Activated T-helper 2 cell treated with anti-CD3 and anti-CD28 coated beads, Interferon-gamma antibody, Interleukin-2, Interleukin-4, amounts not matched to agents 10 μg/mL and 5 μg/mL and 100 μg/mL, durations not matched to agents 14 hours and 24 hours and 36 hours (primary cell): ENCODE measurements around the gene RAD9A. TPM values are rescaled to one million over a fixed set of nuclear protein-coding genes. Genes with fewer than 3 reads are reported as not detected.

Experiments
- DNase-seq: peaks from one replicate; pipeline ENCODE4 v3.0.0; 2021; ENCODE audit warnings: low spot score
- H3K27ac Mint-ChIP-seq: one replicate; pipeline ENCODE4 v1.8.0; 2021; ENCODE audit warnings: mixed read lengths
- H3K27me3 Mint-ChIP-seq: one replicate; pipeline ENCODE4 v1.8.0; 2021; ENCODE audit warnings: low read depth, mixed read lengths
- H3K36me3 Mint-ChIP-seq: one replicate; pipeline ENCODE4 v1.8.0; 2021; ENCODE audit warnings: low read depth, mixed read lengths
- H3K4me1 Mint-ChIP-seq: one replicate; pipeline ENCODE4 v1.8.0; 2021; ENCODE audit warnings: low read depth, mixed read lengths
- H3K4me3 Mint-ChIP-seq: one replicate; pipeline ENCODE4 v1.8.0; 2021; ENCODE audit warnings: low read depth, mild to moderate bottlenecking, moderate library complexity, mixed read lengths
- H3K9me3 Mint-ChIP-seq: one replicate; pipeline ENCODE4 v1.8.0; 2021; ENCODE audit warnings: mixed read lengths
- intact Hi-C: fragments of 100-400 bp; cut with micrococcal nuclease; formaldehyde crosslinking; loops from one replicate; pipeline ENCODE4 v1.15.1; 2023
- total RNA-seq: library from RNA; stranded (reverse); gene quantifications from 2 replicates; pipeline ENCODE4 v1.2.3, GENCODE V29; 2022

The RAD9A gene
- 32.1 and 34.1 TPM in 2 replicates for total RNA-seq

DNA sequence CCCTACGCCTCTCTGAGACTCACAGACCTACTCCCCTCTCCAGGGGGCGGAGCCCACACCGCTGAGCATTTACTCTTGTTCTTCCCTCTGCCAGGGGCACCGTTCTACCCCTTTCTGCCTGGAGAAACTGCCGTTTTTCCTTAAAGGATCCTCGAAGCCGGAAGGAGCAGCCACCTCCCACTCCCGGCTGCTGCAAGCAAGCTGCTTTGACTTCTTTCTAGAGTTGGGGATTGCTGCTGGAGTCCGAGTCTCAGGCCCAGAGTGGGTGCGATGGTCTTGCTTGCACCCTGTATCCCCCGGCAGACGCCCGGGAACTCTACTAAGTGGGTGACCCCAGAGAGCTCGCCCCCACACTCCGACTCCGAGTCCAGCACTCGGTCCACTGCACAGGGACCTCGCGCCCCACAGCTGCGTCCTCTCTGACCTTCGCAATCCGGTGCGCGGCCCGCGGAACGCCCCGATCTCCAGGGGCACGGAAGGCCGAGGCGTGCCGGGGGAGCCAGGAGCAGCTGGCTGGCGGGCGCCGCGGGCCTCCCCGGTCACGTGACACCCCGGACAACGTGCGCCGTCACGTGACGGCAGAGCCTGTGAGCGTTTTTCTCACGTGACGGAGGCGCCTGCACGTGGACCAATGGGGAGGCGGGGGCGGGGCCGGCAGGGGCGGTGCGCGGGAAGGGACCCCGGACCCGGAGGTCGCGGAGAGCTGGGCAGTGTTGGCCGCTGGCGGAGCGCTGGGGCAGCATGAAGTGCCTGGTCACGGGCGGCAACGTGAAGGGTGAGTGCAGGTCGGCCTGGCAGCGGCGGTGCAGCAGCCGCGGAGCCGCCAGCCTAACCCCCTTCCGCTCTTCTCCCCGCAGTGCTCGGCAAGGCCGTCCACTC, at the start of gene RAD9A:
RAD9A (plus strand) TSS at position 683 of the 879 bp plus-strand sequence; CDS start at position 742, 59 bp downstream.
- Mint-ChIP-seq H3K4me3 (peak within 1 kb of the TSS; percentile 89), H3K27ac (peak within 1 kb of the TSS; percentile 52), H3K36me3 (peaks cover 20% of the 10 kb centered on the region), H3K9me3 (no peaks in the 10 kb centered on the region), H3K4me1 (peaks cover 27% of the 10 kb centered on the region), H3K27me3 (no peaks in the 10 kb centered on the region)
- intact Hi-C loops = loop anchor here (5.0 kb wide), 1 partner anchor 129 kb away; no protein-coding TSS in a partner anchor
- DNase-seq = peak; percentile 89

DNA sequence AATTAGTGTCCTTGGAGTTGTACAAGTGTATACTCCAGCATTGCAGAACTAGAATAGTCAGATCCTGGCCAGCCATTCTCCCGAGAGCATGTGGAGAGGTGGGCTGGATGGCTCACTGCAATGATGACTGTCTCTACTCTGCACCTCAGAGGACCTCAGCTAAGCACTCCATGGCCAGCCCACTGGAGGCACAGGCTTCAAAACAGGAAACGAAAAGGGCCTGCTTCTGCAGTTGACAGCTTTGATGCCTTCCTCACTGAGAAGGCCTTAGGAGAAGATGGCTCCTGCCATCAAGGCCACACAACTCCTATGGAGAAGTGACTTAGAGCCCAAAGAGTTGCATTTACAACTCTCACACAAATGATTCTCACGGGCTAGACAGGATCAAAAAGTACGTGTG, 47.5 kb upstream of the RAD9A start:
- intact Hi-C loops = no loop called here
- Mint-ChIP-seq H3K27me3 (no peaks in the 10 kb centered on the region), H3K36me3 (no peaks in the 10 kb centered on the region), H3K9me3 (no peaks in the 10 kb centered on the region), H3K4me3 (no peak overlapping the region), H3K27ac (peak overlapping the region; percentile 67), H3K4me1 (peaks cover 23% of the 10 kb centered on the region)
- no peak for DNase-seq

GRCh38 chr11:67345247-67345919, 46.4 kb upstream of the RAD9A start:
- H3K4me3 Mint-ChIP-seq = no peak overlapping the region
- H3K27ac Mint-ChIP-seq = peak overlapping the region; percentile 21
- no peaks in the 10 kb centered on the region for H3K9me3 Mint-ChIP-seq
- H3K36me3 Mint-ChIP-seq = no peaks in the 10 kb centered on the region
- DNase-seq = no peak
- no peaks in the 10 kb centered on the region for H3K27me3 Mint-ChIP-seq
- intact Hi-C loops = no loop called here
- H3K4me1 Mint-ChIP-seq = peaks cover 23% of the 10 kb centered on the region

DNA sequence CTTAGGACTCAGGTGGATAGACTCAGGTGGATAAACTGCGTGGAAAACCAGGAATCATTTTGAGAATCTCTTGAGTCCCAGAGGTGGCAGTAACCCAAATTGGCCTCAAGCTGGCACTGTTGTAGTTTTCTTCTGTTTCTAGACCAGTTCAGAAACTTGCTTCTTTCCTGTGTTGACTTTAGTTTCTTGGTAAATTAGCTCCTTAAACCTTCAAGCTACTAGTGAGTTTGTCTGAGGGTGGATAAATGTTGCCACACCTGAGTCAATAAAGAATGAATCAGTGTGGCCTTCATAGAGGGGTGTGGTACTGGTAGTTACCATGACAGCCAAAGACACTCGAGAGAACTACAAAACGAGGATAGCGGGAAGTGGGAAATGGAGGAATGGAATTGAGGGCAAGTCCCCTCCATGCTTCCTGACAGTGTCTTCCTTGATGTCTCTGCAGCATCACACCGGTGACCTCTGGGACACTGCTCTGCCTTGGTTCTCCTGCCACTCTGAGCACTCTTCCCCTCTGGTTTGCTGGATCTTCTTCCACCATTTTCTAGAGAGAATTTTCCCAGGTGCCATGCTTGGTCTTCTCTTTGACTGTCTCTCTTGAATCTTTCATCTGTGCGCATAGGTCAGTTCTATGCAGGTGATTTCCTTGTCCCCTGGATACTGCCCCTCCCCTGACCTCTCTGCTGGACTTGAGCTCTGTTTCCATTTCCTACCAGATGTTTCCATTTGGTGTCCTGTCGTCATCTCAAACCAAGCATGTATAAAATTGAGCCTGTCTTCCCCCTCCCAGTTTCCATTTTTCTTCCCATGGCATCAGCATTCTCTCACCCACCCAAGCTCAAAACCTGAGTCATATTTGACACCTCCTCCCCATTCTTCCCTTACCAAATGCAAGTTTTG, 45.6 kb upstream of the RAD9A start:
- no peaks in the 10 kb centered on the region for H3K36me3 Mint-ChIP-seq
- H3K27me3 Mint-ChIP-seq = no peaks in the 10 kb centered on the region
- no peak for DNase-seq
- H3K9me3 Mint-ChIP-seq = no peaks in the 10 kb centered on the region
- no peak overlapping the region for H3K4me3 Mint-ChIP-seq
- H3K4me1 Mint-ChIP-seq = peaks cover 23% of the 10 kb centered on the region
- peak overlapping the region; percentile 2 for H3K27ac Mint-ChIP-seq
- intact Hi-C loops = no loop called here

DNA sequence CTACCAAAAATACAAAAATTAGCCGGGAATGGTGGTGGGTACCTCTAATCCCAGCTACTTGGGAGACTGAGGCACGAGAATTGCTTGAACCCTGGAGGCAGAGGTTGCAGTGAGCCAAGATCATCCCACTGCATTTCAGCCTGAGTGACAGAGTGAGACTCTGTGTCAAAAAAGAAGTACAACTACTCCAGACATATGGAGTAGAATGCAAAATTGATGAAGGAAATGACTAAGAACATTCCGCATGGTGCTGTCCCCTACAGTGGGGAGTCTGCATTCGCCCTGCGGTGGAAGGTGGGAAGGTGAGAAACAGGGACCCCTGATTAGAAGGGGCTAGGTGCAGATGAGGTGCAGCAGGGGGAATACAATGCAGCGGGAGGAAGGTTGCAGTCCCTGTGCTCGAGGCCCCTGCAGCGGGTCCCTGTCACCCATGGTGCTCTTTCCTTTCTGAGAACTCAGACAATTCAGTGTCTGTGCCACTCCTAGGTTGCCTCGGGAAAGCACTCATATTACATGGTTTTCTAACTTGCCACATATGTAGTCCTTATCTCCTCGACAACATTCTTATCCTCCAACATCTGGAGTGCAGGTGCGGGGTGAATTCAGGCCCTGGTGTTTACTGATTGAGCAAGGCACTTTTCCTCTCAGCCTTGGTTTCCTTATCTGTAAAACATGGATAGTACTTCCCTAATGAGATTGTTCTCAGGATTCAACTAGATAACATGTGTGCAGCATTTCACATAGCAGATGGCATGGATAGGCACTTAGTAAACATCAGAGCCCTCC, 43.6 kb upstream of the RAD9A start:
- no peak overlapping the region for H3K4me3 Mint-ChIP-seq
- H3K9me3 Mint-ChIP-seq = no peaks in the 10 kb centered on the region
- H3K27me3 Mint-ChIP-seq = no peaks in the 10 kb centered on the region
- no peaks in the 10 kb centered on the region for H3K36me3 Mint-ChIP-seq
- intact Hi-C loops = no loop called here
- H3K27ac Mint-ChIP-seq = no peak overlapping the region
- peaks cover 30% of the 10 kb centered on the region for H3K4me1 Mint-ChIP-seq
- no peak for DNase-seq

- Mint-ChIP-seq H3K9me3 (no peaks in the 10 kb centered on the region), H3K27ac (no peak overlapping the region), H3K36me3 (no peaks in the 10 kb centered on the region), H3K4me3 (no peak overlapping the region), H3K27me3 (no peaks in the 10 kb centered on the region), H3K4me1 (peaks cover 33% of the 10 kb centered on the region)
- intact Hi-C loops = no loop called here
- DNase-seq = no peak
Measured at GRCh38 chr11:67349036-67349435, 42.8 kb upstream of the RAD9A start.

DNA sequence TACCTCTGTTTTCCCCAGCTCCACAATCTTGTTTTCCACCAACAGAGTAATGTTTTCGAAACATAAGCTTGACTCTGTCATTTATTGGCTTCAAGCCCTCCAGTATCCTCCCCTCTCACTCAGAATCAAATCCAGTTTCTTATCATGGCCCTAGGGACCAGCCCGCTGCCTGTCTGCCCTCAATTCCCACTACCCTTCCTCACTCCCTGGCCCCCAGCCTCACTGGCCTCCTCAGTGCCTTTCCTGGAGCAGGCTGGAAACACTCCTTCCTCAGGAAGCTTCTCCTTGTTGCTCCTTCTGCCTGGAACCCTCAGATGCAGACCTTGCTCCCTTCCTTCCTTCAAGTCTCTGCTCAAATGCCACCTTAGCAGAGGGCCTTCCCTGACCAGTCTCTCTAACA, 42.3 kb upstream of the RAD9A start:
- peaks cover 34% of the 10 kb centered on the region for H3K4me1 Mint-ChIP-seq

GRCh38 chr11:67349928-67350465, 41.8 kb upstream of the RAD9A start:
- H3K27ac Mint-ChIP-seq = no peak overlapping the region

More for the DNA sequence above, 42.3 kb upstream of the RAD9A start:
- no peak overlapping the region for H3K27ac Mint-ChIP-seq
- no peak for DNase-seq
- no peak overlapping the region for H3K4me3 Mint-ChIP-seq
- H3K27me3 Mint-ChIP-seq = no peaks in the 10 kb centered on the region
- H3K36me3 Mint-ChIP-seq = no peaks in the 10 kb centered on the region
- H3K9me3 Mint-ChIP-seq = no peaks in the 10 kb centered on the region
- intact Hi-C loops = no loop called here

GRCh38 chr11:67351275-67352005, 40.3 kb upstream of the RAD9A start:
- DNase-seq = peak; percentile 51
- Mint-ChIP-seq H3K27ac (peak overlapping the region; percentile 55), H3K4me1 (peaks cover 31% of the 10 kb centered on the region), H3K36me3 (no peaks in the 10 kb centered on the region), H3K27me3 (no peaks in the 10 kb centered on the region), H3K9me3 (no peaks in the 10 kb centered on the region), H3K4me3 (peak overlapping the region; percentile 69)
- intact Hi-C loops = loop anchor here (5.0 kb wide), 2 partner anchors 34 to 131 kb away; partner anchors contain the start of gene AIP

More at GRCh38 chr11:67349928-67350465, 41.8 kb upstream of the RAD9A start:
- H3K9me3 Mint-ChIP-seq = no peaks in the 10 kb centered on the region
- intact Hi-C loops = loop anchor here (5.0 kb wide), 2 partner anchors 33 to 132 kb away; partner anchors contain the start of gene AIP
- no peaks in the 10 kb centered on the region for H3K36me3 Mint-ChIP-seq
- no peaks in the 10 kb centered on the region for H3K27me3 Mint-ChIP-seq
- DNase-seq = no peak
- peaks cover 35% of the 10 kb centered on the region for H3K4me1 Mint-ChIP-seq
- H3K4me3 Mint-ChIP-seq = no peak overlapping the region

GRCh38 chr11:67352546-67353316, 39.1 kb upstream of the RAD9A start:
- no peak for DNase-seq
- Mint-ChIP-seq H3K36me3 (no peaks in the 10 kb centered on the region), H3K4me3 (peak overlapping the region; percentile 96), H3K27me3 (peaks cover under 1% of the 10 kb centered on the region), H3K27ac (peak overlapping the region; percentile 100), H3K9me3 (no peaks in the 10 kb centered on the region), H3K4me1 (peaks cover 35% of the 10 kb centered on the region)
- intact Hi-C loops = loop anchor here (1.0 to 5.0 kb wide), 4 partner anchors 22 to 156 kb away; partner anchors contain the start of genes AIP and CDK2AP2
